Adrenal gland (tissue), 5 donors: ENCODE results near the gene MEIS3.

ENCODE experiments used
- CTCF ChIP-seq, 6 experiments: fragments of 450-650 bp in 4 of 6; fragments of 200-600 bp in 2 of 6; sonication (generic) in 1 of 6; IDR thresholded peaks; 1 replicate in 5 of 6; 2 replicates in 1 of 6; pipeline versions ENCODE4 v1.5.1 to v1.8.0; 2016 to 2021; ENCODE audit warnings: antibody characterized with exemption in 6 of 6, mild to moderate bottlenecking in 2 of 6, moderate library complexity in 1 of 6
- POLR2A ChIP-seq, 2 donors: fragments of 450-650 bp; IDR thresholded peaks; one replicate each; pipeline ENCODE4 v1.6.1; 2017; ENCODE audit warnings: antibody characterized with exemption in 2 of 2, mild to moderate bottlenecking in 2 of 2, moderate library complexity in 1 of 2
- donor health status: DM: no; HTN: no; CAD: no.

DNA sequence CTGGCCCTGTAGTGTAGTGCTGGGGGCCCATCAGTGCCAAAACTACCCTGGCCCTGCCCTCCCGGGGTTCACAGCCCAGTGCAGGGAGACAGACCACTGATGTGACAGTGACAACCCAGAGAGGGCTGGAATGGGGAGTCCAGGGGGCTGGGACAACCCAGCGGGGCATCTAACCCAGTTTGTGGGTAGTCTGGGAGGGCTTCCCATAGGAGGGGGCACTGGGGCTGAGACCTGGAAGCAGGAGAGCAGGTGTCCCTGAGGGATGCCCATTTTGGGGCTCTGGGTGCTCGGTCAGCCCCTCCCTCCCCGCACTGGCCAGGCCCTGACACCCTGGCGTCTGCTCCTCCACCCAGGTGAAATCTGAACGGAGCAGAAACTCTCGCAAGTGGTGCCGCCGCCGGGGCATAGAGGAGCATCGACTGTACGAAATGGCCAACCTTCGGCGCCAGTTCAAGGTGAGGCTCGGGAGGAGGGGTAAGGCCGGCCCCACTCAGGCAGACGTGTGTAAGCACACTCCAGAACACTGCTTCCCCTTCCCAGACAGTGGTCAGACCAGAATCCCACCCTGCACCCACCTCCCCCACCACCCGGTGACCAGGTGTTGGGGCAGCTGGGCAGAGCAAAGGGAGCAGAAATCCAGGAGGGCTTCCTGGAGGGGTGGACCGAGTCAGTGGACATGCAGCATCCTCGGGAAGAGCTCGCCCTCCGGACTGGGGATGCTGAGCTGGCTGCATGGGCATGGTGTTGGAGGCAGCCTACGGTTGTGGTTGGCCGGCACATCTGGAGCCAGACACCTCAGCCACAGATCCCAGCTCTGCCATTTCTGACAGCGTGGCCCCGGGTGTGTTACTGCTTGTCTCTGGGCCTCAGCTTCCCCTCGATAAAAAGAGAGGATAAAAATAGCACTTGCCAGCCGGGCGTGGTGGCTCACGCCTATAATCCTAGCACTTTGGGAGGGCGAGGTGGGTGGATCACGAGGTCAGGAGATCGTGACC is 45.8 kb downstream of the MEIS3 start:
- no peak for TF ChIP-seq CTCF (IDR thresholded peaks at IDR 0.05)
- no peak for TF ChIP-seq POLR2A (IDR thresholded peaks at IDR 0.05)
